Measurements from ENCODE around the gene GPLD1.

DNA sequence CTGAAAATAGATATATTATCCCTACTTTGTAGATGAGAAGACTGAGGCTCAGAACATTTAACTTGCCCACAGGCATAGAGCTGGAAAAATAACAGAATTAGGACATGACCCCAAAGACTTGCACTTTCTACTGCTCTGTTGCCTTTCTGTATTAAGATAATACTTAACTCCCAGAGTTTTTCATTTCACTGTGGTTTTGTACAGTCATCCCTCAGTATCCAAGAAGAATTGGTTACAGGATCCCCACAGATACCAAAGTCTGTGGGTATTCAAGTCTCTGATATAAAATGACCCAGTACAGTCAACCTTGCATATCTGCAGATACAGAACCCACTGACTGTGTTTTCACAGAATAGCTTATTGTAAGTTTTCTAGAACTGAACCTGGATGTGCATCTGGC lies 69.9 kb downstream of the GPLD1 start:
- no peak for TF ChIP-seq TAF1 (IDR thresholded peaks at IDR 0.05; ENCODE audit: borderline replicate concordance, low read depth, low read length)
- TF ChIP-seq POLR2A (IDR thresholded peaks at IDR 0.05; ENCODE audit: low read depth, low read length), result no peak
- no peak for TF ChIP-seq POLR2AphosphoS5 (IDR thresholded peaks at IDR 0.05; ENCODE audit: low read depth, low read length)
